ENCODE data around the gene FZR1. TPM values are rescaled to one million over a fixed set of nuclear protein-coding genes. Genes with fewer than 3 reads are reported as not detected.

The FZR1 gene
- total and polyA plus RNA-seq, 2 experiments from 2014 or later: 32.3 to 36.5 TPM

GRCh38 chr19:3523361-3524077 lies 17.4 kb downstream of the FZR1 start:
- H2AFZ ChIP-seq: no peak overlapping the region
- 89 to 95% methylated on average over 19 to 21 of the region's 21 CpGs for WGBS, 2 experiments (ENCODE audit: low coverage in 1 of 2, low lambda C conversion rate in 2 of 2, missing lambda C conversion rate in 2 of 2)

GRCh38 chr19:3524078-3524842 lies 18.1 kb downstream of the FZR1 start:
- no peak overlapping the region for H3K9ac ChIP-seq
- in situ Hi-C loops (cut with MboI): no loop called here
- no peaks in the 10 kb centered on the region for H3F3A ChIP-seq (ENCODE audit: insufficient read depth)
- no peaks in the 10 kb centered on the region for H3K27me3 ChIP-seq (replicated peaks; ENCODE audit: insufficient read depth)
- no peak overlapping the region for H3K4me2 ChIP-seq (ENCODE audit: unreplicated experiment)
- H3K4me3 ChIP-seq: no peak overlapping the region
- TF ChIP-seq EZH2 (IDR thresholded peaks at IDR 0.05; ENCODE audit: insufficient read depth, poor library complexity, severe bottlenecking) (no peak), EZH2phosphoT487 (IDR thresholded peaks at IDR 0.05; ENCODE audit: insufficient read depth, low read depth) (no peak)
- H3K36me3 ChIP-seq (ENCODE audit: low read depth): no peaks in the 10 kb centered on the region; the same call in 1 of the 2 replicates
- peaks cover 48% of the 10 kb centered on the region for H3K79me2 ChIP-seq (ENCODE audit: insufficient read depth)
- no peaks in the 10 kb centered on the region for H3K4me1 ChIP-seq (ENCODE audit: insufficient read depth)
- H3K27ac ChIP-seq: no peak overlapping the region
- DNase-seq: no peak
- H4K20me1 ChIP-seq (ENCODE audit: insufficient read depth): no peaks in the 10 kb centered on the region
- H3K9me3 ChIP-seq (ENCODE audit: low read depth): no peaks in the 10 kb centered on the region
- no peaks in the 10 kb centered on the region for H3K9me2 ChIP-seq (ENCODE audit: insufficient read depth)
- no peak overlapping the region for H2AFZ ChIP-seq
- 91 to 96% methylated on average over 25 to 32 of the region's 33 CpGs for WGBS, 2 experiments (ENCODE audit: low coverage in 1 of 2, low lambda C conversion rate in 2 of 2, missing lambda C conversion rate in 2 of 2)

More at GRCh38 chr19:3523361-3524077, 17.4 kb downstream of the FZR1 start:
- Histone ChIP-seq H3K4me1 (ENCODE audit: insufficient read depth) (no peaks in the 10 kb centered on the region), H3K9me3 (ENCODE audit: low read depth) (no peaks in the 10 kb centered on the region), H3K27ac (no peak overlapping the region), H3K9me2 (ENCODE audit: insufficient read depth) (no peaks in the 10 kb centered on the region), H4K20me1 (ENCODE audit: insufficient read depth) (no peaks in the 10 kb centered on the region), H3F3A (ENCODE audit: insufficient read depth) (no peaks in the 10 kb centered on the region), H3K9ac (no peak overlapping the region), H3K4me2 (ENCODE audit: unreplicated experiment) (no peak overlapping the region), H3K79me2 (ENCODE audit: insufficient read depth) (peaks cover 55% of the 10 kb centered on the region), H3K36me3 (ENCODE audit: low read depth) (no peaks in the 10 kb centered on the region; the same call in 1 of the 2 replicates), H3K27me3 (replicated peaks; ENCODE audit: insufficient read depth) (no peaks in the 10 kb centered on the region), H3K4me3 (no peak overlapping the region)
- in situ Hi-C loops (cut with MboI): no loop called here
- TF ChIP-seq EZH2phosphoT487 (IDR thresholded peaks at IDR 0.05; ENCODE audit: insufficient read depth, low read depth): no peak
- DNase-seq: no peak

GRCh38 chr19:3524904-3525451 lies 18.9 kb downstream of the FZR1 start:
- Histone ChIP-seq H3F3A (ENCODE audit: insufficient read depth) (no peaks in the 10 kb centered on the region), H3K9me3 (ENCODE audit: low read depth) (no peaks in the 10 kb centered on the region), H4K20me1 (ENCODE audit: insufficient read depth) (no peaks in the 10 kb centered on the region), H3K79me2 (ENCODE audit: insufficient read depth) (peaks cover 40% of the 10 kb centered on the region), H3K27me3 (replicated peaks; ENCODE audit: insufficient read depth) (no peaks in the 10 kb centered on the region), H3K36me3 (ENCODE audit: low read depth) (no peaks in the 10 kb centered on the region; the same call in 1 of the 2 replicates), H3K4me1 (ENCODE audit: insufficient read depth) (no peaks in the 10 kb centered on the region), H2AFZ (no peak overlapping the region), H3K4me3 (no peak overlapping the region), H3K9me2 (ENCODE audit: insufficient read depth) (no peaks in the 10 kb centered on the region), H3K4me2 (ENCODE audit: unreplicated experiment) (no peak overlapping the region), H3K9ac (no peak overlapping the region), H3K27ac (no peak overlapping the region)
- no peak for TF ChIP-seq EZH2 (IDR thresholded peaks at IDR 0.05; ENCODE audit: insufficient read depth, poor library complexity, severe bottlenecking)
- no peak for TF ChIP-seq EZH2phosphoT487 (IDR thresholded peaks at IDR 0.05; ENCODE audit: insufficient read depth, low read depth)
- WGBS, 2 experiments (ENCODE audit: low coverage in 1 of 2, low lambda C conversion rate in 2 of 2, missing lambda C conversion rate in 2 of 2): 97 to 99% methylated on average over 9 to 20 of the region's 20 CpGs
- in situ Hi-C loops (cut with MboI): no loop called here
- DNase-seq: no peak

GRCh38 chr19:3526507-3527237 lies 20.6 kb downstream of the FZR1 start:
- no peak overlapping the region for H2AFZ ChIP-seq
- no peaks in the 10 kb centered on the region for H3K9me2 ChIP-seq (ENCODE audit: insufficient read depth)
- no peaks in the 10 kb centered on the region for H4K20me1 ChIP-seq (ENCODE audit: insufficient read depth)
- H3K4me3 ChIP-seq: no peak overlapping the region
- no peaks in the 10 kb centered on the region for H3K9me3 ChIP-seq (ENCODE audit: low read depth)
- H3K27me3 ChIP-seq (replicated peaks; ENCODE audit: insufficient read depth): no peaks in the 10 kb centered on the region
- no peaks in the 10 kb centered on the region for H3F3A ChIP-seq (ENCODE audit: insufficient read depth)
- WGBS, 2 experiments (ENCODE audit: low coverage in 1 of 2, low lambda C conversion rate in 2 of 2, missing lambda C conversion rate in 2 of 2): 95 to 97% methylated on average over 23 to 28 of the region's 28 CpGs
- peaks cover 23% of the 10 kb centered on the region for H3K79me2 ChIP-seq (ENCODE audit: insufficient read depth)
- H3K4me2 ChIP-seq (ENCODE audit: unreplicated experiment): no peak overlapping the region
- in situ Hi-C loops (cut with MboI): no loop called here
- no peak overlapping the region for H3K27ac ChIP-seq
- DNase-seq: no peak
- no peak for TF ChIP-seq EZH2 (IDR thresholded peaks at IDR 0.05; ENCODE audit: insufficient read depth, poor library complexity, severe bottlenecking)
- TF ChIP-seq EZH2phosphoT487 (IDR thresholded peaks at IDR 0.05; ENCODE audit: insufficient read depth, low read depth): no peak
- H3K9ac ChIP-seq: no peak overlapping the region
- no peaks in the 10 kb centered on the region; the same call in 1 of the 2 replicates for H3K36me3 ChIP-seq (ENCODE audit: low read depth)
- no peaks in the 10 kb centered on the region for H3K4me1 ChIP-seq (ENCODE audit: insufficient read depth)
